Vagina (tissue), 2 donors: Measurements from ENCODE around the gene HBP1.

Source experiments
- CTCF ChIP-seq, 3 experiments: fragments of 450-650 bp in 2 of 3; fragments of 200-600 bp in 1 of 3; sonication (generic) in 1 of 3; IDR thresholded peaks; one replicate each; pipeline ENCODE4 v1.5.1; 2017 to 2019; ENCODE audit warnings: antibody characterized with exemption in 3 of 3, mild to moderate bottlenecking in 2 of 3, moderate library complexity in 2 of 3
- POLR2AphosphoS5 ChIP-seq, 2 donors: sonication (generic); formaldehyde crosslinking; IDR thresholded peaks; one replicate each; pipeline ENCODE4 v1.9.0; 2017; ENCODE audit warnings: antibody characterized with exemption in 2 of 2, mild to moderate bottlenecking in 2 of 2, low read depth in 1 of 2; ENCODE audit not compliant: insufficient read depth in 1 of 2

GRCh38 chr7:107166736-107167426 lies 1.9 kb upstream of the HBP1 start:
- TF ChIP-seq POLR2AphosphoS5 (IDR thresholded peaks at IDR 0.05; ENCODE audit: insufficient read depth in 1 of 2, low read depth in 1 of 2) = no peak
- TF ChIP-seq CTCF (IDR thresholded peaks at IDR 0.05) = no peak
